Measurements from ENCODE around the gene OCIAD2. TPM values are rescaled to one million over a fixed set of nuclear protein-coding genes. Genes with fewer than 3 reads are reported as not detected.
"Not testable (repeated sequence)": the region's sequence is repeated elsewhere in the genome, so short reads cannot be mapped to it uniquely, and the experiment has no call there.

The OCIAD2 gene
- total RNA-seq, 2 experiments from 2014 or later = 77.3 to 92.7 TPM

GRCh38 chr4:48937033-48937432, 30.5 kb upstream of the OCIAD2 start:
- POLR2A ChIA-PET = no interaction called here
- Mint-ChIP-seq H3K4me1 (ENCODE audit: low read depth) (no peaks in the 10 kb centered on the region), H3K27me3 (ENCODE audit: low read depth) (peaks cover 12% of the 10 kb centered on the region), H3K9me3 (ENCODE audit: insufficient read depth) (no peaks in the 10 kb centered on the region), H3K27ac (no peak overlapping the region), H3K36me3 (ENCODE audit: low read depth) (no peaks in the 10 kb centered on the region), H3K4me3 (no peak overlapping the region)
- CTCF ChIA-PET = no interaction called here
- ATAC-seq (no peak), DNase-seq (no peak)

DNA sequence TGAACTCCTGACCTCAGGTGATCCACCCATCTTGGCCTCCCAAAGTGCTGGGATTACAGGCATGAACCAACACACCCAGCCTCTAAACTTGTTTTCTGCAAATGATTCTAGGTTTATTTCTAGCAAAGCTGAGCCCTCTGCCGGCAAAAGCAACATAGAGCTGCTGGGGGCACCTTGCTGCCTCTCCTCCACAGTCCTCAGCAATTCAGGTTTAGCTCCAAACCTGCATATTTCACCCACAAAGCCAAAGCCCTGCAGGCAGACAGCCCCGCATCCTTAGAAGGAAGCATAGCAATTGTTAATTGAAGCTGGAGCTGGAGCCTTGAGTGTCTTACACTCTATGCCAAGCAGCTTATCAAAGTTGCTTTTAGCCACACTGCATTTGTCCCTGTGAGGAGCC, 24.9 kb upstream of the OCIAD2 start:
- peaks cover 7% of the 10 kb centered on the region for H3K9me3 Mint-ChIP-seq (ENCODE audit: insufficient read depth)
- no peak for DNase-seq
- H3K4me1 Mint-ChIP-seq (ENCODE audit: low read depth) = no peaks in the 10 kb centered on the region
- H3K4me3 Mint-ChIP-seq = no peak overlapping the region
- H3K27ac Mint-ChIP-seq = no peak overlapping the region
- ChIA-PET POLR2A (interaction anchor here (1.5 kb wide), 1 partner anchor 327 kb away, joined by 3 read pairs; no protein-coding TSS in a partner anchor), CTCF (interaction anchor here (3.4 kb wide), 1 partner anchor 13 kb away, joined by 15 read pairs; no protein-coding TSS in a partner anchor)
- H3K36me3 Mint-ChIP-seq (ENCODE audit: low read depth) = no peaks in the 10 kb centered on the region
- no peak for ATAC-seq
- H3K27me3 Mint-ChIP-seq (ENCODE audit: low read depth) = no peaks in the 10 kb centered on the region

GRCh38 chr4:48930654-48931053, 24.1 kb upstream of the OCIAD2 start:
- CTCF ChIA-PET = interaction anchor here (1.4 to 2.3 kb wide), 2 partner anchors 14 to 32 kb away, joined by 5 to 12 read pairs; no protein-coding TSS in a partner anchor
- POLR2A ChIA-PET = interaction anchor here (1.7 kb wide), 1 partner anchor 14 kb away, joined by 6 read pairs; no protein-coding TSS in a partner anchor
- Mint-ChIP-seq H3K27ac (no peak overlapping the region), H3K4me3 (no peak overlapping the region), H3K9me3 (ENCODE audit: insufficient read depth) (peaks cover 7% of the 10 kb centered on the region), H3K27me3 (ENCODE audit: low read depth) (no peaks in the 10 kb centered on the region), H3K4me1 (ENCODE audit: low read depth) (no peaks in the 10 kb centered on the region), H3K36me3 (ENCODE audit: low read depth) (no peaks in the 10 kb centered on the region)
- ATAC-seq (no peak), DNase-seq (no peak)

DNA sequence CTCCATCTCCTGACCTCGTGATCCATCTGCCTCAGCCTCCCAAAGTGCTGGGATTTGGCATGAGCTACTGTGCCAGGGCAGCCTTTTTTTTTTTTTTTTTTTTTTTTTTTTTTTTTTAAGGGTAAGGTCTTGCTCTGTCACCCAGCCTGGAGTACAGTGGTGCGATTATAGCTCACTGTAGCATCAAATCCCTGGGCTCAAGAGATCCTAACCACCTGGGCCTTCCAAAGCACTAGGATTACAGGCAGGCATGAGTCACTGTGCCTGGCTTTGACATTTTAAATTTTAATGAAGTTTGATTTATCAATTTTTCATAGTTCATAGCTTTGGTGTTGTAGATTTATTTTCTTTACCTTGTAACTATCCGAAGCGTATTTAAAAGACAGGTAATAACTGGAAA, 17.8 kb upstream of the OCIAD2 start:
- peaks cover 3% of the 10 kb centered on the region for H3K9me3 Mint-ChIP-seq (ENCODE audit: insufficient read depth)
- no peaks in the 10 kb centered on the region for H3K27me3 Mint-ChIP-seq (ENCODE audit: low read depth)
- CTCF ChIA-PET = no interaction called here

GRCh38 chr4:48923065-48923464, 16.5 kb upstream of the OCIAD2 start:
- not testable (repeated sequence) for H3K27me3 Mint-ChIP-seq (ENCODE audit: low read depth); H3K4me3 Mint-ChIP-seq; DNase-seq

More for the DNA sequence above, 17.8 kb upstream of the OCIAD2 start:
- no peak overlapping the region for H3K27ac Mint-ChIP-seq
- DNase-seq = no peak
- POLR2A ChIA-PET = no interaction called here
- no peaks in the 10 kb centered on the region for H3K36me3 Mint-ChIP-seq (ENCODE audit: low read depth)
- ATAC-seq = no peak
- no peaks in the 10 kb centered on the region for H3K4me1 Mint-ChIP-seq (ENCODE audit: low read depth)
- H3K4me3 Mint-ChIP-seq = no peak overlapping the region

DNA sequence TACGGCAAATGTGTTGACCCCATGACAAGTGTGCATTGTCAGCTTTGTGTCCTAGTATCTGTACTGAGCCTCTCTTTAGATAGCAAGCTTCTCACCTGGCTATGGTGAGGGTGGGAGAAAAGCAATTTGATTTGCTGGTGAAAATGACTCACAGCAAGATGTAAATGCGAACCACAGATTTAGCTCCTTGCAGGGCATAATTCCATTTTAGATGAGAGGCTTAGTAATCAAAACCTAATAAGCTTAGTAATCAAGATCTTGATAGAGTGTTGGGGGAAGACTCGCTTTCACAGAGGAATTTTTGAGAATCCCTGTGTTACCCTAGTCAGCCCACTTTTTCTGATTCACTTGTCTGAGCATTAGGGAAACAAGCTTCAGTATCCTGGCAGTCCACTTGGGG, 7.7 kb upstream of the OCIAD2 start:
- Mint-ChIP-seq H3K4me3 (no peak overlapping the region), H3K36me3 (ENCODE audit: low read depth) (no peaks in the 10 kb centered on the region), H3K4me1 (ENCODE audit: low read depth) (peaks cover 6% of the 10 kb centered on the region), H3K27ac (no peak overlapping the region), H3K9me3 (ENCODE audit: insufficient read depth) (no peaks in the 10 kb centered on the region), H3K27me3 (ENCODE audit: low read depth) (peaks cover 4% of the 10 kb centered on the region)
- POLR2A ChIA-PET = no interaction called here
- CTCF ChIA-PET = interaction anchor here (0.9 kb wide), 1 partner anchor 31 kb away, joined by 4 read pairs; no protein-coding TSS in a partner anchor
- DNase-seq (no peak), ATAC-seq (no peak)

More at GRCh38 chr4:48923065-48923464, 16.5 kb upstream of the OCIAD2 start:
- CTCF ChIA-PET; H3K9me3 Mint-ChIP-seq (ENCODE audit: insufficient read depth); POLR2A ChIA-PET; H3K4me1 Mint-ChIP-seq (ENCODE audit: low read depth); H3K27ac Mint-ChIP-seq; H3K36me3 Mint-ChIP-seq (ENCODE audit: low read depth); ATAC-seq: not testable (repeated sequence)

DNA sequence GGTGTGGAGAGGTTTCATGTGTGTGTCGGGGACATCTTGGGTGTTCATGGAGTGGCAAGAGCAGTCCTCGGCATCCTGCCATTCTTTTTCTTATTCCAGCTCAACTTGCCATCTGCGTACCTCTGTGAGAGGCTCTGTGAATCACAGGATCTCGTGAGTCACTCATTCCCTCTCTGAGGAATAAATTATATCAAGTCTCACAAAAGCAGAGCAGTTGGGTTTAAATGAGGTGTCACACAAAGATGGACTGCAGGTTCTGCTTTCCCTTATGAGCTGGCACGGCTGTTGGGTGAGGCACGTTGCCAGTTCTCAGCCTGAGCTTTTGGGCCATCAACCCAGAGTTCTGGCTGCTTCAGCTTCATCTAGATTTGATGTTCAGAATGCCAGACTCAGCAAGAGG, 6.8 kb upstream of the OCIAD2 start:
- H3K9me3 Mint-ChIP-seq (ENCODE audit: insufficient read depth) = no peaks in the 10 kb centered on the region
- no peak for ATAC-seq
- ChIA-PET POLR2A (no interaction called here), CTCF (interaction anchor here (1.3 kb wide), 1 partner anchor 32 kb away, joined by 5 read pairs; no protein-coding TSS in a partner anchor)
- no peak overlapping the region for H3K27ac Mint-ChIP-seq
- no peak overlapping the region for H3K4me3 Mint-ChIP-seq
- no peaks in the 10 kb centered on the region for H3K36me3 Mint-ChIP-seq (ENCODE audit: low read depth)
- H3K27me3 Mint-ChIP-seq (ENCODE audit: low read depth) = peaks cover 4% of the 10 kb centered on the region
- peaks cover 6% of the 10 kb centered on the region for H3K4me1 Mint-ChIP-seq (ENCODE audit: low read depth)
- no peak for DNase-seq

DNA sequence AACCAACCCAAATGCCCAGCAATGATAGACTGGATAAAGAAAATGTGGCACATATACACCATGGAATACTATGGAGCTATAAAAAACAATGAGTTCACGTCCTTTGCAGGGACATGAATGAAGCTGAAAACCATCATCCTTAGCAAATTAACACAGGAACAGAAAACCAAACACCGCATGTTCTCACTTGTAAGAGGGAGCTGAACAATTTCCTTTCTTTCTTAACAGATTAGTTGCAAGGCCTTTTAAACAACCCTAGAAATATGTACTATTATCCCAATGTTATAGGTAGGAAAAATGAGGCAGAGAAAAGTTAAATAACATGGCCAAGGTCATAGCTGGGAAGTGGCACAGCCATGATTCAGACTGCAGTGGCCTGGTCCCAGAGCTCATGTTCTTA, 5.8 kb upstream of the OCIAD2 start:
- H3K27ac Mint-ChIP-seq = no peak overlapping the region

DNA sequence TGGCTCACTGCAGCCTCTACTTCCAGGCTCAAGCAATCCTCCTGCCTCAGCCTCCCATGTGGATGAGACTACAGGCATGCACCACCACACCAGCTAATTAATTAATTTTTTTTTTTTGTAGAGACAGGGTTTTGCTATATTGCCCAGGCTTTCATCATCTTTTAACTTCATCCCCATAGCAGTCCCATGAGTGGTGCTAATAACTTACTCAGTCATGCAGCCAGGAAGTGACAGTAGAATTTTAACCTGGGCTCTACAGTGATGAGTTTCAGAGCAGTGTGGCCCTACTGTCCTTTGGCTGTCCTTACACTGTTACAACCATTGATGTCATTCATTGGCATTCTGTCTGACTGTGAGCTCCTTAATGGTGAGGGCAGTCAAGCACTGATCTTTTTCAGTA, 3.9 kb upstream of the OCIAD2 start:
- H3K27me3 Mint-ChIP-seq (ENCODE audit: low read depth) = no peaks in the 10 kb centered on the region
- H3K4me3 Mint-ChIP-seq = no peak overlapping the region
- CTCF ChIA-PET = no interaction called here
- H3K27ac Mint-ChIP-seq = no peak overlapping the region
- no peaks in the 10 kb centered on the region for H3K36me3 Mint-ChIP-seq (ENCODE audit: low read depth)
- ATAC-seq = no peak
- H3K4me1 Mint-ChIP-seq (ENCODE audit: low read depth) = peaks cover 17% of the 10 kb centered on the region
- no peaks in the 10 kb centered on the region for H3K9me3 Mint-ChIP-seq (ENCODE audit: insufficient read depth)
- POLR2A ChIA-PET = no interaction called here
- no peak for DNase-seq

More for the DNA sequence above, 5.8 kb upstream of the OCIAD2 start:
- Mint-ChIP-seq H3K4me3 (no peak overlapping the region), H3K4me1 (ENCODE audit: low read depth) (peaks cover 6% of the 10 kb centered on the region), H3K36me3 (ENCODE audit: low read depth) (no peaks in the 10 kb centered on the region), H3K9me3 (ENCODE audit: insufficient read depth) (no peaks in the 10 kb centered on the region), H3K27me3 (ENCODE audit: low read depth) (peaks cover 4% of the 10 kb centered on the region)
- no peak for DNase-seq
- ATAC-seq = no peak
- CTCF ChIA-PET = interaction anchor here (1.3 kb wide), 1 partner anchor 33 kb away, joined by 5 read pairs; no protein-coding TSS in a partner anchor
- POLR2A ChIA-PET = no interaction called here

- peaks cover 6% of the 10 kb centered on the region for H3K36me3 Mint-ChIP-seq (ENCODE audit: low read depth)
- ATAC-seq = no peak
- peak; percentile 26 for DNase-seq
- CTCF ChIA-PET = interaction anchor here (1.3 kb wide), 1 partner anchor 332 kb away, joined by 4 read pairs; no protein-coding TSS in a partner anchor
- H3K4me1 Mint-ChIP-seq (ENCODE audit: low read depth) = peaks cover 25% of the 10 kb centered on the region
- POLR2A ChIA-PET = no interaction called here
- H3K27me3 Mint-ChIP-seq (ENCODE audit: low read depth) = no peaks in the 10 kb centered on the region
- no peaks in the 10 kb centered on the region for H3K9me3 Mint-ChIP-seq (ENCODE audit: insufficient read depth)
- no peak overlapping the region for H3K27ac Mint-ChIP-seq
- no peak overlapping the region for H3K4me3 Mint-ChIP-seq
These were observed 3.1 kb upstream of the OCIAD2 start for GRCh38 chr4:48909697-48910096.

DNA sequence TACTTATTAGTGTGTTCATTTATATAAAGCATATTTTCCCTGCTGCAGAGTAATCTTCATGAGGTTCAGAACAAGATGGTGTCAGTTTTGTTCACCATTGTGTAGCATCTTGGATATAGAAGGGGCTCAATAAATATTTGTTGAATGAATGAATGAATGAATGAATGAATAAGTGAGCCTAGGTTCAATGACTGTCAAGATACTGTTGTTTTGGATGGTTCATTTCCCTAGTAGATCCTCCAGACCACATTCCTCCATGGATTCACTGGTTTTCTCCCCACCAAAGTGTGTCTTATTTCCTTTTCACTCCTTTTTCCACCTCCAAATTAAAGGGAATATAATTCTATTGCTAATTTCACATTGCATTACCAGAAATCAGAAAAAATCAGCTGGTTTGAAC, 2.1 kb upstream of the OCIAD2 start:
- Mint-ChIP-seq H3K4me3 (no peak overlapping the region), H3K4me1 (ENCODE audit: low read depth) (peaks cover 29% of the 10 kb centered on the region), H3K27ac (no peak overlapping the region), H3K27me3 (ENCODE audit: low read depth) (no peaks in the 10 kb centered on the region), H3K36me3 (ENCODE audit: low read depth) (peaks cover 10% of the 10 kb centered on the region), H3K9me3 (ENCODE audit: insufficient read depth) (no peaks in the 10 kb centered on the region)
- ChIA-PET POLR2A (no interaction called here), CTCF (interaction anchor here (1.5 kb wide), 1 partner anchor 36 kb away, joined by 4 read pairs; no protein-coding TSS in a partner anchor)
- no peak for ATAC-seq
- no peak for DNase-seq

GRCh38 chr4:48907706-48908477, 1.3 kb upstream of the OCIAD2 start:
- Mint-ChIP-seq H3K9me3 (ENCODE audit: insufficient read depth) (no peaks in the 10 kb centered on the region), H3K4me1 (ENCODE audit: low read depth) (peaks cover 32% of the 10 kb centered on the region), H3K4me3 (no peak overlapping the region), H3K27me3 (ENCODE audit: low read depth) (no peaks in the 10 kb centered on the region), H3K27ac (peak overlapping the region; percentile 60), H3K36me3 (ENCODE audit: low read depth) (peaks cover 13% of the 10 kb centered on the region)
- no peak for DNase-seq
- ATAC-seq = no peak
- ChIA-PET CTCF (interaction anchor here (1.5 to 2.3 kb wide), 2 partner anchors 37 kb away, joined by 4 to 11 read pairs; no protein-coding TSS in a partner anchor), POLR2A (no interaction called here)
